ENCODE measurements around the gene GFOD2. TPM values are rescaled to one million over a fixed set of nuclear protein-coding genes. Genes with fewer than 3 reads are reported as not detected.
A peak's percentile ranks its signal among the peaks of the same experiment; 100 is the strongest.

The GFOD2 gene
- total and polyA plus RNA-seq, 2 experiments from 2014 or later: 19.3 to 34.3 TPM

DNA sequence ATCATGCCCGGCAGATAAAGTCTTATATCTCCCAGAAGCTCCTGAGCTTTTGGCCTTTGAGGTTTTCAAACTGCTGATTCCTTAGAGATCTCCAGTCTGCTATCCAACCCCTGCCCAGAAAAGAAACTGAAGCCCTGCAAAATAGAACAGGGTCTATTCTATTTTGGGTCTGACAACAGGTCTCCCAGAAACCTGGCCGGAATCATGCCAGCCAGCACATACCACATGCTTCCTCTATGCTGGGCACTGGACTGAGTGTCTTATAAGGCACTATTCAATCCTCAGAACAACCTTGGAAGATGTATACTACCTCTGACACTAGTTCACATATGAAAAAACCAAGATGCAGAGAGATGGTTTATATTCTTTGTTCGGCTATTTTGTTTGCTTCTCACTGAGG lies 21.3 kb upstream of the GFOD2 start (continued):
- TF ChIP-seq, protein P1, sequence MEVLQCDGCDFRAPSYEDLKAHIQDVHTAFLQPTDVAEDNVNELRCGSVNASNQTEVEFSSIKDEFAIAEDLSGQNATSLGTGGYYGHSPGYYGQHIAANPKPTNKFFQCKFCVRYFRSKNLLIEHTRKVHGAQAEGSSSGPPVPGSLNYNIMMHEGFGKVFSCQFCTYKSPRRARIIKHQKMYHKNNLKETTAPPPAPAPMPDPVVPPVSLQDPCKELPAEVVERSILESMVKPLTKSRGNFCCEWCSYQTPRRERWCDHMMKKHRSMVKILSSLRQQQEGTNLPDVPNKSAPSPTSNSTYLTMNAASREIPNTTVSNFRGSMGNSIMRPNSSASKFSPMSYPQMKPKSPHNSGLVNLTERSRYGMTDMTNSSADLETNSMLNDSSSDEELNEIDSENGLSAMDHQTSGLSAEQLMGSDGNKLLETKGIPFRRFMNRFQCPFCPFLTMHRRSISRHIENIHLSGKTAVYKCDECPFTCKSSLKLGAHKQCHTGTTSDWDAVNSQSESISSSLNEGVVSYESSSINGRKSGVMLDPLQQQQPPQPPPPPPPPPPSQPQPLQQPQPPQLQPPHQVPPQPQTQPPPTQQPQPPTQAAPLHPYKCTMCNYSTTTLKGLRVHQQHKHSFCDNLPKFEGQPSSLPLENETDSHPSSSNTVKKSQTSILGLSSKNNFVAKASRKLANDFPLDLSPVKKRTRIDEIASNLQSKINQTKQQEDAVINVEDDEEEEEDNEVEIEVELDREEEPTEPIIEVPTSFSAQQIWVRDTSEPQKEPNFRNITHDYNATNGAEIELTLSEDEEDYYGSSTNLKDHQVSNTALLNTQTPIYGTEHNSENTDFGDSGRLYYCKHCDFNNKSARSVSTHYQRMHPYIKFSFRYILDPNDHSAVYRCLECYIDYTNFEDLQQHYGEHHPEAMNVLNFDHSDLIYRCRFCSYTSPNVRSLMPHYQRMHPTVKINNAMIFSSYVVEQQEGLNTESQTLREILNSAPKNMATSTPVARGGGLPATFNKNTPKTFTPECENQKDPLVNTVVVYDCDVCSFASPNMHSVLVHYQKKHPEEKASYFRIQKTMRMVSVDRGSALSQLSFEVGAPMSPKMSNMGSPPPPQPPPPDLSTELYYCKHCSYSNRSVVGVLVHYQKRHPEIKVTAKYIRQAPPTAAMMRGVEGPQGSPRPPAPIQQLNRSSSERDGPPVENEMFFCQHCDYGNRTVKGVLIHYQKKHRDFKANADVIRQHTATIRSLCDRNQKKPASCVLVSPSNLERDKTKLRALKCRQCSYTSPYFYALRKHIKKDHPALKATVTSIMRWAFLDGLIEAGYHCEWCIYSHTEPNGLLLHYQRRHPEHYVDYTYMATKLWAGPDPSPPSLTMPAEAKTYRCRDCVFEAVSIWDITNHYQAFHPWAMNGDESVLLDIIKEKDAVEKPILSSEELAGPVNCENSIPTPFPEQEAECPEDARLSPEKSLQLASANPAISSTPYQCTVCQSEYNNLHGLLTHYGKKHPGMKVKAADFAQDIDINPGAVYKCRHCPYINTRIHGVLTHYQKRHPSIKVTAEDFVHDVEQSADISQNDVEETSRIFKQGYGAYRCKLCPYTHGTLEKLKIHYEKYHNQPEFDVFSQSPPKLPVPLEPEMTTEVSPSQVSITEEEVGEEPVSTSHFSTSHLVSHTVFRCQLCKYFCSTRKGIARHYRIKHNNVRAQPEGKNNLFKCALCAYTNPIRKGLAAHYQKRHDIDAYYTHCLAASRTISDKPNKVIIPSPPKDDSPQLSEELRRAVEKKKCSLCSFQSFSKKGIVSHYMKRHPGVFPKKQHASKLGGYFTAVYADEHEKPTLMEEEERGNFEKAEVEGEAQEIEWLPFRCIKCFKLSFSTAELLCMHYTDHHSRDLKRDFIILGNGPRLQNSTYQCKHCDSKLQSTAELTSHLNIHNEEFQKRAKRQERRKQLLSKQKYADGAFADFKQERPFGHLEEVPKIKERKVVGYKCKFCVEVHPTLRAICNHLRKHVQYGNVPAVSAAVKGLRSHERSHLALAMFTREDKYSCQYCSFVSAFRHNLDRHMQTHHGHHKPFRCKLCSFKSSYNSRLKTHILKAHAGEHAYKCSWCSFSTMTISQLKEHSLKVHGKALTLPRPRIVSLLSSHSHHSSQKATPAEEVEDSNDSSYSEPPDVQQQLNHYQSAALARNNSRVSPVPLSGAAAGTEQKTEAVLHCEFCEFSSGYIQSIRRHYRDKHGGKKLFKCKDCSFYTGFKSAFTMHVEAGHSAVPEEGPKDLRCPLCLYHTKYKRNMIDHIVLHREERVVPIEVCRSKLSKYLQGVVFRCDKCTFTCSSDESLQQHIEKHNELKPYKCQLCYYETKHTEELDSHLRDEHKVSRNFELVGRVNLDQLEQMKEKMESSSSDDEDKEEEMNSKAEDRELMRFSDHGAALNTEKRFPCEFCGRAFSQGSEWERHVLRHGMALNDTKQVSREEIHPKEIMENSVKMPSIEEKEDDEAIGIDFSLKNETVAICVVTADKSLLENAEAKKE (CRISPR knock-in tag; IDR thresholded peaks at IDR 0.05): no peak
- TF ChIP-seq, protein P2, sequence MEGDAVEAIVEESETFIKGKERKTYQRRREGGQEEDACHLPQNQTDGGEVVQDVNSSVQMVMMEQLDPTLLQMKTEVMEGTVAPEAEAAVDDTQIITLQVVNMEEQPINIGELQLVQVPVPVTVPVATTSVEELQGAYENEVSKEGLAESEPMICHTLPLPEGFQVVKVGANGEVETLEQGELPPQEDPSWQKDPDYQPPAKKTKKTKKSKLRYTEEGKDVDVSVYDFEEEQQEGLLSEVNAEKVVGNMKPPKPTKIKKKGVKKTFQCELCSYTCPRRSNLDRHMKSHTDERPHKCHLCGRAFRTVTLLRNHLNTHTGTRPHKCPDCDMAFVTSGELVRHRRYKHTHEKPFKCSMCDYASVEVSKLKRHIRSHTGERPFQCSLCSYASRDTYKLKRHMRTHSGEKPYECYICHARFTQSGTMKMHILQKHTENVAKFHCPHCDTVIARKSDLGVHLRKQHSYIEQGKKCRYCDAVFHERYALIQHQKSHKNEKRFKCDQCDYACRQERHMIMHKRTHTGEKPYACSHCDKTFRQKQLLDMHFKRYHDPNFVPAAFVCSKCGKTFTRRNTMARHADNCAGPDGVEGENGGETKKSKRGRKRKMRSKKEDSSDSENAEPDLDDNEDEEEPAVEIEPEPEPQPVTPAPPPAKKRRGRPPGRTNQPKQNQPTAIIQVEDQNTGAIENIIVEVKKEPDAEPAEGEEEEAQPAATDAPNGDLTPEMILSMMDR (conservative IDR thresholded peaks at IDR 0.05; ENCODE audit: low read depth in 2 of 2): no peak
- no peak for TF ChIP-seq EZH2phosphoT487 (IDR thresholded peaks at IDR 0.05; ENCODE audit: unreplicated experiment)
- no peak for TF ChIP-seq ZNF331 (CRISPR knock-in tag; IDR thresholded peaks at IDR 0.05; ENCODE audit: low read depth)

DNA sequence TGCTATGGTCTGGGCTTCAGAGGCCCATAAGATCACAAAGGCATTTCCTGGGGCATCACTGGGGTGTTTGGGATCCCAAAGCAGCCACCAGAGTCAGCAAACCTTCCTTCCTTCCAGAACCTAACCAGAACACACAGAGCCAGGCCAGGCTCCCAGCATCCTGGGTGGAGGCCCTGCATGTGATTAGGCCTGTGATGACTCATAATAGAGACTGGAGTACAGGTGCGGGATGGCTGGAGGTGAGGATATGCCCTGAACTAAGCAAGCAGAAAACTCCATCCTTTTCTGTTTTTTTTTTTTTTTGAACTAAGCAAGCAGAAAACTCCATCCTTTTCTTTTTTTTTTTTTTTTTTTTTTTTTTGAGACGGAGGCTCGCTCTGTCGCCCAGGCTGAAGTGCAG lies 17.7 kb upstream of the GFOD2 start:
- H3K27me3 ChIP-seq (ENCODE audit: insufficient read depth): no peaks in the 10 kb centered on the region
- peak; percentile 34; the same call in 1 of the 3 replicates for ATAC-seq
- H3K27ac Mint-ChIP-seq: no peak overlapping the region

More for the DNA sequence above, 17.7 kb upstream of the GFOD2 start:
- Histone ChIP-seq H3F3A (replicated peaks; ENCODE audit: low read depth) (no peaks in the 10 kb centered on the region), H3K27ac (ENCODE audit: low read depth) (no peak overlapping the region), H3K4me3 (no peak overlapping the region), H4K20me1 (replicated peaks; ENCODE audit: insufficient read depth) (peaks cover 3% of the 10 kb centered on the region), H2AFZ (no peak overlapping the region), H3K4me2 (no peak overlapping the region), H3K9me2 (ENCODE audit: insufficient read depth) (no peaks in the 10 kb centered on the region), H3K4me1 (ENCODE audit: insufficient read depth) (no peaks in the 10 kb centered on the region), H3K79me2 (replicated peaks; ENCODE audit: insufficient read depth) (no peaks in the 10 kb centered on the region), H3K36me3 (ENCODE audit: insufficient read depth) (no peaks in the 10 kb centered on the region)
- Mint-ChIP-seq H3K27me3 (ENCODE audit: insufficient read depth, low read depth, poor library complexity) (peaks cover 2% of the 10 kb centered on the region), H3K4me1 (no peaks in the 10 kb centered on the region), H3K4me3 (no peak overlapping the region), H3K36me3 (ENCODE audit: low read depth) (peaks cover 13% of the 10 kb centered on the region; the same call in 2 of the 3 replicates), H3K9me3 (no peaks in the 10 kb centered on the region; the same call in 2 of the 3 replicates)
- no peak for DNase-seq (ENCODE audit: low spot score)
- TF ChIP-seq POLR2AphosphoS5 (IDR thresholded peaks at IDR 0.05; ENCODE audit: low read depth): no peak
- no peak for TF ChIP-seq STAT1 (IDR thresholded peaks at IDR 0.05; ENCODE audit: unreplicated experiment)

All from GM23338 (cell line).